Ascending aorta (tissue), 2 donors: ENCODE measurements around the gene JPH3. TPM values are rescaled to one million over a fixed set of nuclear protein-coding genes. Genes with fewer than 3 reads are reported as not detected.

Experiments
- DNase-seq, 2 donors: peaks; one replicate each; pipeline ENCODE4 v3.0.0-alpha.2; 2019; ENCODE audit warnings: low spot score in 2 of 2
- H3K27ac ChIP-seq, 2 donors: fragments of 200-600 bp; sonication (generic); one replicate each; pipeline ENCODE4 v1.5.1; 2016 to 2017; ENCODE audit warnings: mild to moderate bottlenecking in 1 of 2
- H3K27me3 ChIP-seq: fragments of 200-600 bp; sonication (generic); one replicate; pipeline ENCODE4 v1.5.1; 2017
- H3K36me3 ChIP-seq, 2 donors: fragments of 200-600 bp; sonication (generic); one replicate each; pipeline ENCODE4 v1.5.1; 2016
- H3K4me1 ChIP-seq, 2 donors: fragments of 200-600 bp; sonication (generic); one replicate each; pipeline ENCODE4 v1.5.1; 2016 to 2017; ENCODE audit warnings: mild to moderate bottlenecking in 1 of 2
- H3K4me3 ChIP-seq, 2 donors: fragments of 200-600 bp; sonication (generic); one replicate each; pipeline ENCODE4 v1.5.1; 2016 to 2017; ENCODE audit warnings: mild to moderate bottlenecking in 1 of 2
- H3K9me3 ChIP-seq, 2 donors: fragments of 200-600 bp; sonication (generic); one replicate each; pipeline ENCODE4 v1.5.1; 2016
- intact Hi-C: fragments of 100-400 bp; cut with DNase I; formaldehyde crosslinking; loops from one replicate; pipeline ENCODE4 v1.15.1; 2023
- total RNA-seq: library from RNA; depleted of rRNA; stranded (reverse); fragments of >200 nt; gene quantifications from one replicate; pipeline ENCODE4 v1.1.0, GENCODE V29; 2016
- TF ChIP-seq, protein P1 (sequence below), 3 experiments: fragments of 200-600 bp in 2 of 3; fragments of 450-650 bp in 1 of 3; sonication (generic) in 2 of 3; IDR thresholded peaks; one replicate each; pipeline ENCODE4 v1.5.1; 2016 to 2019; ENCODE audit warnings: antibody characterized with exemption in 3 of 3, mild to moderate bottlenecking in 1 of 3, moderate library complexity in 1 of 3

The JPH3 gene
- total RNA-seq, 1 donor from 2014 or later, result not detected

- TF ChIP-seq, protein P1, sequence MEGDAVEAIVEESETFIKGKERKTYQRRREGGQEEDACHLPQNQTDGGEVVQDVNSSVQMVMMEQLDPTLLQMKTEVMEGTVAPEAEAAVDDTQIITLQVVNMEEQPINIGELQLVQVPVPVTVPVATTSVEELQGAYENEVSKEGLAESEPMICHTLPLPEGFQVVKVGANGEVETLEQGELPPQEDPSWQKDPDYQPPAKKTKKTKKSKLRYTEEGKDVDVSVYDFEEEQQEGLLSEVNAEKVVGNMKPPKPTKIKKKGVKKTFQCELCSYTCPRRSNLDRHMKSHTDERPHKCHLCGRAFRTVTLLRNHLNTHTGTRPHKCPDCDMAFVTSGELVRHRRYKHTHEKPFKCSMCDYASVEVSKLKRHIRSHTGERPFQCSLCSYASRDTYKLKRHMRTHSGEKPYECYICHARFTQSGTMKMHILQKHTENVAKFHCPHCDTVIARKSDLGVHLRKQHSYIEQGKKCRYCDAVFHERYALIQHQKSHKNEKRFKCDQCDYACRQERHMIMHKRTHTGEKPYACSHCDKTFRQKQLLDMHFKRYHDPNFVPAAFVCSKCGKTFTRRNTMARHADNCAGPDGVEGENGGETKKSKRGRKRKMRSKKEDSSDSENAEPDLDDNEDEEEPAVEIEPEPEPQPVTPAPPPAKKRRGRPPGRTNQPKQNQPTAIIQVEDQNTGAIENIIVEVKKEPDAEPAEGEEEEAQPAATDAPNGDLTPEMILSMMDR (IDR thresholded peaks at IDR 0.05), result no peak
- Histone ChIP-seq H3K27ac (no peak overlapping the region), H3K4me3 (no peak overlapping the region), H3K36me3 (no peaks in the 10 kb centered on the region), H3K4me1 (no peaks in the 10 kb centered on the region), H3K9me3 (no peaks in the 10 kb centered on the region), H3K27me3 (no peaks in the 10 kb centered on the region)
- DNase-seq, result no peak
- intact Hi-C loops, result no loop called here
Measured at GRCh38 chr16:87658564-87659225, 56.4 kb downstream of the JPH3 start.

DNA sequence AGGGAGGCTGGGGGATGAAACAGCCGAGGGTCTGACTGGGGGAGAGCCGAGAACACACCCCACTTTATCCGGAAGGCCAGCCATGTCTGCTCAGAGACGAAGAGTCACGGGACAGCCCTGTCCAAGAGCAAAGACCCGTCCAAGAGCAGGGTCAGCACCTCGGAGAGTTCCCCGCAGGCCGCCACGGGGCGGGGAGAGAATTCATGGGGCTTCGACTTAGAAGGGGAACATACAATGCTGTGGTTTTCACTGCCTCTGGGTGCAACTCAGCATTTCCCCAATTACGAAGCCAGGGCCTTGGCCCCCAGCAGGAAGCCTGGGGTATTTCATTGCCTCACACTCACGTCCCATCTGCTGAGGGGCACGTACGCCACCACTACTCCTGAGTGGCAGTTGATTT lies 59.3 kb downstream of the JPH3 start:
- DNase-seq, result no peak
- H3K27ac ChIP-seq, result no peak overlapping the region
- H3K4me1 ChIP-seq, result no peaks in the 10 kb centered on the region
- no peaks in the 10 kb centered on the region for H3K27me3 ChIP-seq
- no peaks in the 10 kb centered on the region for H3K36me3 ChIP-seq
- no peak overlapping the region for H3K4me3 ChIP-seq
- intact Hi-C loops, result no loop called here
- no peaks in the 10 kb centered on the region for H3K9me3 ChIP-seq
- TF ChIP-seq, protein P1 (IDR thresholded peaks at IDR 0.05), result no peak

- H3K27me3 ChIP-seq, result no peaks in the 10 kb centered on the region
- no peak overlapping the region for H3K4me3 ChIP-seq
- TF ChIP-seq, protein P1 (IDR thresholded peaks at IDR 0.05), result no peak
- no peaks in the 10 kb centered on the region for H3K36me3 ChIP-seq
- no peak for DNase-seq
- no peaks in the 10 kb centered on the region for H3K9me3 ChIP-seq
- intact Hi-C loops, result no loop called here
- H3K4me1 ChIP-seq, result no peaks in the 10 kb centered on the region
- H3K27ac ChIP-seq, result no peak overlapping the region
Measured at GRCh38 chr16:87662254-87663204, 60.2 kb downstream of the JPH3 start.

GRCh38 chr16:87664792-87665191 lies 62.5 kb downstream of the JPH3 start:
- no peak overlapping the region for H3K4me3 ChIP-seq
- no peaks in the 10 kb centered on the region for H3K36me3 ChIP-seq
- H3K27ac ChIP-seq, result no peak overlapping the region
- H3K9me3 ChIP-seq, result no peaks in the 10 kb centered on the region
- no peak for DNase-seq
- H3K27me3 ChIP-seq, result no peaks in the 10 kb centered on the region
- TF ChIP-seq, protein P1 (IDR thresholded peaks at IDR 0.05), result no peak
- intact Hi-C loops, result no loop called here
- H3K4me1 ChIP-seq, result no peaks in the 10 kb centered on the region

GRCh38 chr16:87665193-87665592 lies 62.9 kb downstream of the JPH3 start:
- TF ChIP-seq, protein P1 (IDR thresholded peaks at IDR 0.05), result no peak
- Histone ChIP-seq H3K36me3 (no peaks in the 10 kb centered on the region), H3K27ac (no peak overlapping the region), H3K4me1 (no peaks in the 10 kb centered on the region), H3K9me3 (no peaks in the 10 kb centered on the region), H3K27me3 (no peaks in the 10 kb centered on the region), H3K4me3 (no peak overlapping the region)
- DNase-seq, result no peak
- intact Hi-C loops, result no loop called here
